NT2/D1 (cell line): ENCODE measurements around the gene TMEM176B.

Source experiments
- SUZ12 ChIP-seq: IDR thresholded peaks from 2 replicates; pipeline ENCODE4 v1.6.1; 2011; ENCODE audit not compliant: insufficient read length, insufficient read depth; ENCODE audit errors: extremely low read depth
- YY1 ChIP-seq: IDR thresholded peaks from 2 replicates; pipeline ENCODE4 v1.6.1; 2011; ENCODE audit not compliant: insufficient read length, insufficient read depth
- ZNF274 ChIP-seq: IDR thresholded peaks from 2 replicates; pipeline ENCODE4 v1.6.1; 2011; ENCODE audit warnings: mild to moderate bottlenecking, low read depth, low read length

- no peak for TF ChIP-seq ZNF274
- no peak for TF ChIP-seq SUZ12
- no peak for TF ChIP-seq YY1
Observed at GRCh38 chr7:150801242-150801945, 1.2 kb upstream of the TMEM176B start.
